A549 (cell line): ENCODE measurements around the gene DAZAP1. TPM values are rescaled to one million over a fixed set of nuclear protein-coding genes. Genes with fewer than 3 reads are reported as not detected.

Source experiments
- ATAC-seq, 2 experiments: fragments of 200-7000 bp in 1 of 2; fragments of >200 bp in 1 of 2; cut with Nextera tagmentation in 1 of 2; cut with Tn5 transposase in 1 of 2; 3 replicates each; pipeline versions ENCODE4 v1.8.0 to v1.9.1; 2018 to 2020; ENCODE audit warnings: mild to moderate bottlenecking in 1 of 2, moderate library complexity in 1 of 2
- CTCF ChIA-PET: fragments of 300-600 bp; sonication (Branson Sonifier 250); formaldehyde crosslinking; extraction: SDS; loops from one replicate; lab custom pipeline; 2021; ENCODE audit warnings: antibody characterized with exemption, inconsistent platforms; lab: Yijun Ruan, JAX
- POLR2A ChIA-PET: fragments of 350-600 bp; formaldehyde crosslinking; extraction: SDS; loops from one replicate; lab custom pipeline; 2021; ENCODE audit warnings: antibody characterized with exemption, inconsistent platforms; lab: Yijun Ruan, JAX
- DNase-seq, 2 experiments: peaks; one replicate each; pipeline versions ENCODE4 v3.0.0 to v3.0.0-alpha.2; 2011 to 2016; ENCODE audit warnings: low read depth in 1 of 2, low spot score in 1 of 2
- FAIRE-seq: peaks from 2 replicates; lab custom pipeline; 2011; peaks lifted over from hg19 to GRCh38; lab: Jason Lieb, UNC
- H3K27ac ChIP-seq, 2 experiments: fragments of >200 bp; sonication (Bioruptor Twin); formaldehyde crosslinking; 3 replicates each; pipeline ENCODE4 v1.5.1; 2016 to 2017
- H3K4me1 ChIP-seq: fragments of >200 bp; sonication (Bioruptor Twin); formaldehyde crosslinking; 3 replicates; pipeline ENCODE4 v1.6.1; 2016
- H3K4me2 ChIP-seq: fragments of >200 bp; sonication (Bioruptor Twin); formaldehyde crosslinking; 3 replicates; pipeline ENCODE4 v1.6.1; 2016
- H3K4me3 ChIP-seq: fragments of >200 bp; sonication (Bioruptor Twin); formaldehyde crosslinking; 3 replicates; pipeline ENCODE4 v1.5.1; 2016
- H3K9me3 ChIP-seq: fragments of >200 bp; sonication (Bioruptor Twin); formaldehyde crosslinking; 3 replicates; pipeline ENCODE4 v1.6.1; 2016
- CBX8 ChIP-seq: fragments of 200-600 bp; sonication (generic); IDR thresholded peaks from 2 replicates; pipeline ENCODE4 v1.6.1; 2016
- CHD2 ChIP-seq: fragments of 150-350 bp; IDR thresholded peaks from 2 replicates; pipeline ENCODE4 v1.6.1; 2014; ENCODE audit warnings: low read length; ENCODE audit not compliant: partially characterized antibody
- EHF ChIP-seq: fragments of 250-450 bp; sonication (Bioruptor Pico); IDR thresholded peaks from 2 replicates; pipeline ENCODE4 v1.5.0; 2020; ENCODE audit warnings: mild to moderate bottlenecking
- EHMT2 ChIP-seq: fragments of 200-600 bp; sonication (generic); IDR thresholded peaks from 2 replicates; pipeline ENCODE4 v1.6.1; 2016; ENCODE audit warnings: antibody characterized with exemption, low read depth, mild to moderate bottlenecking, moderate library complexity
- FOSL2 ChIP-seq, 2 experiments: fragments of 450-650 bp in 1 of 2; fragments of >200 bp in 1 of 2; sonication (Bioruptor Twin) in 1 of 2; formaldehyde crosslinking; IDR thresholded peaks; 2 replicates each; pipeline versions ENCODE4 v1.5.0 to v1.6.1; 2016 to 2020; ENCODE audit warnings: mild to moderate bottlenecking in 1 of 2, moderate library complexity in 1 of 2
- GATA3 ChIP-seq: IDR thresholded peaks from 2 replicates; pipeline ENCODE4 v1.6.1; 2012; ENCODE audit warnings: borderline replicate concordance
- HEYL ChIP-seq: fragments of 250-450 bp; sonication (Bioruptor Pico); IDR thresholded peaks from 2 replicates; pipeline ENCODE4 v1.8.0; 2021; ENCODE audit warnings: mild to moderate bottlenecking, moderate library complexity
- HOXA7 ChIP-seq: fragments of 250-450 bp; sonication (Bioruptor Pico); IDR thresholded peaks from 2 replicates; pipeline ENCODE4 v1.5.0; 2020; ENCODE audit warnings: mild to moderate bottlenecking, moderate library complexity
- HOXB13 ChIP-seq: fragments of 250-450 bp; sonication (Bioruptor Pico); IDR thresholded peaks from 2 replicates; pipeline ENCODE4 v1.5.0; 2020; ENCODE audit warnings: low read depth, mild to moderate bottlenecking, moderate library complexity
- HOXB5 ChIP-seq: fragments of 250-450 bp; sonication (Bioruptor Pico); IDR thresholded peaks from 2 replicates; pipeline ENCODE4 v1.5.0; 2020; ENCODE audit warnings: mild to moderate bottlenecking, moderate library complexity
- JUN ChIP-seq, 2 experiments: fragments of >200 bp; sonication (Bioruptor Twin); formaldehyde crosslinking; IDR thresholded peaks; 2 replicates in 1 of 2; 3 replicates in 1 of 2; pipeline ENCODE4 v1.6.1; 2016 to 2017
- JUNB ChIP-seq: fragments of >200 bp; sonication (Bioruptor Twin); formaldehyde crosslinking; IDR thresholded peaks from 2 replicates; pipeline ENCODE4 v1.6.1; 2016
- KDM5A ChIP-seq: fragments of 200-600 bp; sonication (generic); IDR thresholded peaks from 2 replicates; pipeline ENCODE4 v1.6.1; 2016; ENCODE audit warnings: antibody characterized with exemption, mild to moderate bottlenecking
- MAZ ChIP-seq: fragments of 150-350 bp; IDR thresholded peaks from 2 replicates; pipeline ENCODE4 v1.6.1; 2014; ENCODE audit warnings: antibody characterized with exemption, low read depth, low read length, borderline replicate concordance
- NFE2L2 ChIP-seq: fragments of 150-350 bp; conservative IDR thresholded peaks from 2 replicates; pipeline ENCODE4 v1.6.1; 2014; ENCODE audit warnings: low read length
- PHF8 ChIP-seq: fragments of 200-600 bp; sonication (generic); IDR thresholded peaks from 2 replicates; pipeline ENCODE4 v1.6.1; 2016; ENCODE audit warnings: low read depth, mild to moderate bottlenecking, antibody characterized with exemption, moderate library complexity, borderline replicate concordance
- RAD21 ChIP-seq, 2 experiments: fragments of >200 bp in 1 of 2; sonication (Bioruptor Twin) in 1 of 2; formaldehyde crosslinking in 1 of 2; IDR thresholded peaks in 1 of 2; conservative IDR thresholded peaks in 1 of 2; 2 replicates in 1 of 2; 3 replicates in 1 of 2; pipeline ENCODE4 v1.6.1; 2012 to 2018; ENCODE audit warnings: inconsistent platforms in 1 of 2
- RARB ChIP-seq: fragments of 250-450 bp; sonication (Bioruptor Pico); IDR thresholded peaks from 2 replicates; pipeline ENCODE4 v1.8.0; 2021; ENCODE audit warnings: mild to moderate bottlenecking, moderate library complexity
- RNF2 ChIP-seq: fragments of 200-600 bp; sonication (generic); IDR thresholded peaks from 2 replicates; pipeline ENCODE4 v1.6.1; 2016; ENCODE audit warnings: low read depth, mild to moderate bottlenecking, antibody characterized with exemption, moderate library complexity, borderline replicate concordance
- SREBF2 ChIP-seq: fragments of 450-650 bp; IDR thresholded peaks from 2 replicates; pipeline ENCODE4 v1.6.1; 2014; ENCODE audit warnings: mild to moderate bottlenecking, moderate library complexity
- TFCP2L1 ChIP-seq: fragments of 250-450 bp; sonication (Bioruptor Pico); IDR thresholded peaks from 2 replicates; pipeline ENCODE4 v1.5.0; 2021; ENCODE audit warnings: mild to moderate bottlenecking
- ZC3H11A ChIP-seq: fragments of 450-650 bp; IDR thresholded peaks from 2 replicates; pipeline ENCODE4 v1.6.1; 2014; ENCODE audit warnings: antibody characterized with exemption, mild to moderate bottlenecking
- ZFP36 ChIP-seq: fragments of 450-650 bp; IDR thresholded peaks from 2 replicates; pipeline ENCODE4 v1.6.1; 2014; ENCODE audit warnings: borderline replicate concordance; ENCODE audit not compliant: partially characterized antibody
- ZSCAN20 ChIP-seq: fragments of 250-450 bp; sonication (Bioruptor Pico); IDR thresholded peaks from 2 replicates; pipeline ENCODE4 v1.8.0; 2022; ENCODE audit warnings: mild to moderate bottlenecking, moderate library complexity
- WGBS: methylation state at CpG from one replicate; pipeline ENCODE4 v1.1.6; 2017; ENCODE audit errors: missing lambda C conversion rate; 5-methylcytosine and 5-hydroxymethylcytosine counted together
- polyA plus RNA-seq, 4 experiments: library from polyadenylated mRNA; depleted of rRNA in 3 of 4; stranded (reverse); fragments of >200 nt; fragmentation: RNase III in 1 of 4; extraction: RNeasy Plus Mini Kit Qiagen cat#74134 plus additional on column Dnase treatment in 1 of 4; gene quantifications; 2 replicates in 3 of 4; 3 replicates in 1 of 4; pipeline ENCODE4 v1.2.3, GENCODE V29; 2011 to 2017
- TF ChIP-seq, protein P1 (sequence below): fragments of >200 bp; sonication (Bioruptor Twin); formaldehyde crosslinking; IDR thresholded peaks from 3 replicates; pipeline ENCODE4 v1.6.1; 2016
- TF ChIP-seq, protein P2 (sequence below): fragments of 250-450 bp; sonication (Bioruptor Pico); IDR thresholded peaks from 2 replicates; pipeline ENCODE4 v1.5.0; 2020; ENCODE audit warnings: low read depth, mild to moderate bottlenecking, moderate library complexity

The DAZAP1 gene
- polyA plus RNA-seq, 2 of the 4 experiments (the other 2 are of a cell fraction), result 58.9 to 86.3 TPM

DNA sequence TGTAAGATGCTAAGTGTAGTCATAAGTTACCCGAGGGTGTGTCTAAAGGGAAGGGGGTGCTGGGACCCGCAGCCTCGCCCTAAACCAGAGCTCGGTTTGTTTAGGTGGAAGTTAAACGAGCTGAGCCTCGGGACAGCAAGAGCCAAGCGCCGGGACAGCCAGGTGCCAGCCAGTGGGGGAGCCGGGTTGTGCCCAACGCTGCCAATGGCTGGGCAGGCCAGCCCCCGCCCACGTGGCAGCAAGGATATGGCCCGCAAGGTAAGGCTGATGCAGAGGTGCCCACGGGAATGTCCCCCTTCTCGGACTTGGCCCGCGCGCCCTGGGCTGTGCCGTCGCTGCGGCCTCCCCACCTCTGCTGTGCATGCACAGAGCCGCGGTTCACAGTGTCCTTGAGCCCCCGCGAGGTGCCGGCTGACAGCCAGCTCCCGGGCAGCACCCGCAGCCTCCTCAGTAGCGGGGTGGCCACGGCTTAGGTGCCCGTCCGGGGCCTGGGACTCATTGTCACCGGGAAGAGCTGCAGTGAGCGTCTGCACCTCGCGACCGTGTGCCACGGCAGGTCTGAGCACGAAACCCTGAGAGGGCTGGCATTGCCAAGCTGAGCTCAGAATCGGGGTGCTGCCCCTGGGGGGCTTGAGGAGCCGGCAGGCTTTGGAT is 21.5 kb downstream of the DAZAP1 start:
- TF ChIP-seq, protein P1, sequence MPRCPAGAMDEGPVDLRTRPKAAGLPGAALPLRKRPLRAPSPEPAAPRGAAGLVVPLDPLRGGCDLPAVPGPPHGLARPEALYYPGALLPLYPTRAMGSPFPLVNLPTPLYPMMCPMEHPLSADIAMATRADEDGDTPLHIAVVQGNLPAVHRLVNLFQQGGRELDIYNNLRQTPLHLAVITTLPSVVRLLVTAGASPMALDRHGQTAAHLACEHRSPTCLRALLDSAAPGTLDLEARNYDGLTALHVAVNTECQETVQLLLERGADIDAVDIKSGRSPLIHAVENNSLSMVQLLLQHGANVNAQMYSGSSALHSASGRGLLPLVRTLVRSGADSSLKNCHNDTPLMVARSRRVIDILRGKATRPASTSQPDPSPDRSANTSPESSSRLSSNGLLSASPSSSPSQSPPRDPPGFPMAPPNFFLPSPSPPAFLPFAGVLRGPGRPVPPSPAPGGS, result no peak
- TF ChIP-seq EHMT2 (no peak), CBX8 (no peak), CHD2 (no peak), MAZ (no peak), EHF (CRISPR knock-in tag) (no peak), ZC3H11A (no peak), JUN (IDR thresholded peaks at IDR 0.05) (no peak), HOXA7 (CRISPR knock-in tag) (no peak), PHF8 (no peak), NFE2L2 (no peak), FOSL2 (IDR thresholded peaks at IDR 0.05) (no peak), FOSL2 (CRISPR knock-in tag; IDR thresholded peaks at IDR 0.05) (no peak), ZFP36 (no peak), KDM5A (no peak), ZSCAN20 (CRISPR knock-in tag) (no peak), RARB (CRISPR knock-in tag) (no peak)
- no peaks in the 10 kb centered on the region for H3K9me3 ChIP-seq
- CTCF ChIA-PET, result no interaction called here

DNA sequence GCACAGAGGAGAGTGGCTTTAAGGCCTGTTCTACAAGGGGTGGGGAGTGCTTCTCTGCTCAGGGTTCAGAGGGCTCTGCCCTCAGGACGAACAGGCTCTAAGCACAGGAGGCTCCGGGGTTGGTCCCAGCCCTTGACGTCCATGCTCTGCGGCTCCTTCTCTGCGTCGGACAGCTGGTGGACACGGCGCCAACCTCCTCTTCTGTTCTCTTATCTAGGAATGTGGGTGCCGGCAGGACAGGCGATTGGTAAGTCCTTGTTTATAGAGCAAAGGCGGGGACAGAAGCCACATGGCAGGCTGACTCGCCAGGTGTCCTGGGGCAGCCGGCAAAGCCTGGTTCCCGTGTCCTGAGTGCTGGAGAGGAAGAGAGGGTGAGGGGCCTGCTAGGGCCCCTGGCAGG is 22.4 kb downstream of the DAZAP1 start:
- ChIA-PET POLR2A (no interaction called here), CTCF (no interaction called here)
- no peaks in the 10 kb centered on the region for H3K4me1 ChIP-seq
- ATAC-seq (peak in 1 of 2 experiments; percentile 14; a peak in 3 of 6 replicates), FAIRE-seq (no peak), DNase-seq (no peak)
- H3K9me3 ChIP-seq, result no peaks in the 10 kb centered on the region
- TF ChIP-seq HOXB13 (CRISPR knock-in tag), result no peak
- no peak for TF ChIP-seq RARB (CRISPR knock-in tag)
- TF ChIP-seq CHD2, result no peak
- no peak for TF ChIP-seq SREBF2
- TF ChIP-seq HOXB5 (CRISPR knock-in tag), result no peak
- TF ChIP-seq, protein P2, sequence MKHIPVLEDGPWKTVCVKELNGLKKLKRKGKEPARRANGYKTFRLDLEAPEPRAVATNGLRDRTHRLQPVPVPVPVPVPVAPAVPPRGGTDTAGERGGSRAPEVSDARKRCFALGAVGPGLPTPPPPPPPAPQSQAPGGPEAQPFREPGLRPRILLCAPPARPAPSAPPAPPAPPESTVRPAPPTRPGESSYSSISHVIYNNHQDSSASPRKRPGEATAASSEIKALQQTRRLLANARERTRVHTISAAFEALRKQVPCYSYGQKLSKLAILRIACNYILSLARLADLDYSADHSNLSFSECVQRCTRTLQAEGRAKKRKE (CRISPR knock-in tag), result no peak
- TF ChIP-seq JUNB, result no peak
- TF ChIP-seq CBX8, result no peak
- TF ChIP-seq RNF2, result no peak
- no peak for TF ChIP-seq FOSL2 (IDR thresholded peaks at IDR 0.05)
- TF ChIP-seq FOSL2 (CRISPR knock-in tag; IDR thresholded peaks at IDR 0.05), result no peak
- no peak for TF ChIP-seq HEYL (CRISPR knock-in tag)
- TF ChIP-seq TFCP2L1 (CRISPR knock-in tag), result no peak
- no peak for TF ChIP-seq MAZ
- no peak for TF ChIP-seq RAD21 (conservative IDR thresholded peaks at IDR 0.05 in 1 of 2, IDR thresholded peaks at IDR 0.05 in 1 of 2)
- no peak for TF ChIP-seq GATA3
- WGBS, result 82% methylated on average over 12 of the region's 14 CpGs
- H3K4me3 ChIP-seq, result no peak overlapping the region
- H3K27ac ChIP-seq, result no peak overlapping the region
- no peak overlapping the region for H3K4me2 ChIP-seq

More for the DNA sequence above, 21.5 kb downstream of the DAZAP1 start:
- FAIRE-seq, result no peak
- no peak for ATAC-seq
- POLR2A ChIA-PET, result interaction anchor here (1.2 kb wide), 1 partner anchor 16 kb away, joined by 3 read pairs; no protein-coding TSS in a partner anchor
- Histone ChIP-seq H3K4me2 (no peak overlapping the region), H3K4me3 (no peak overlapping the region), H3K4me1 (no peaks in the 10 kb centered on the region), H3K27ac (no peak overlapping the region)
- DNase-seq, result no peak
- 94% methylated on average over 10 of the region's 41 CpGs for WGBS
